Measurements from ENCODE around the gene HOXA7.

The HOXA7 gene

DNA sequence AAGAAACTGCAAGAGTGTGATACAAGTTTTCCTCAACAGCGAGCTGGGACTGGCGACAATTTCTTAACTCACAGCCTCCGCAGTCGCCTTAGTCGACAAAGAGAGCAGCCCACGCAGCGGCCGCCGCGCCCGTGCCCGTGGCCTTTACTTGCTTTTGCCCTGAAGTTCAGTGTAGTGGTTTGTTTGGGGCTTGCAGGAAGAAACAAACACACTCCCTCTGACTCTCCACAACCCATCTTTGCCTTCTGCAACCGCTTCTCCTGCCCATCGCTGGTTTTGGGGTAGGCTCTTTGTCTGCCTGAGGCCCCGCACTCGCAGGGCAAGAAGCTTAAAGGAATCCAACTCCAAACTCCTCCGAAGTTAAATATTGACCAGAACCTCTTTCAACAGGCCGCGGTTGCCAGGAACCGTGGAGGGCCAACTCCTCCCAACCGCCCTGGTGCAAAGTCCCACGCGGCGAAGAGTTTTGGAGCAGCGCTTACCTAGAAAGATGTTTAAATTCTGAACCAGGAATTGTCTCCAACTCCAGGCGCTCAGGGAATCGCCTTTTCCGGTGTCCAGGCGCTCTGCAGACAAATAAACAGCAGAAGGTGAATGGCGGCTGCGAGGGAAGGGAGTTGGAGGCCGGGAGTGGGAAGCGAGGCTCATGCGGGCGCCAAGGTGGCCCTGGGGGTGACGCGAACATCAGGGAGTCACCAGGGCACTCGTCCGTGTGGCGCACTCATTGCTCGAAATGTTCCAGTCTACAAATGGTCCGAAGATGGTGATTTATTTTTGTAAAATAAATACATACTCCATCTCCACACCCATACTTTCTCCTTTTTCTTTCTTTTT, 34.2 kb downstream of the HOXA7 start:
- no peak for TF ChIP-seq CTCF (IDR thresholded peaks at IDR 0.05)

GRCh38 chr7:27121684-27122076, 34.8 kb downstream of the HOXA7 start:
- TF ChIP-seq CTCF (IDR thresholded peaks at IDR 0.05), result no peak

- TF ChIP-seq CTCF (IDR thresholded peaks at IDR 0.05), result no peak
These were observed 37.0 kb downstream of the HOXA7 start for GRCh38 chr7:27119412-27119911.

GRCh38 chr7:27118580-27118979, 37.9 kb downstream of the HOXA7 start:
- TF ChIP-seq CTCF (IDR thresholded peaks at IDR 0.05), result no peak

- TF ChIP-seq CTCF (IDR thresholded peaks at IDR 0.05), result no peak
These were observed 38.5 kb downstream of the HOXA7 start for GRCh38 chr7:27117887-27118491.

GRCh38 chr7:27116962-27117886, 39.3 kb downstream of the HOXA7 start:
- TF ChIP-seq CTCF (IDR thresholded peaks at IDR 0.05), result no peak
